Hepatocyte (in vitro differentiated cells): ENCODE measurements around the gene TNRC6A. TPM values are rescaled to one million over a fixed set of nuclear protein-coding genes. Genes with fewer than 3 reads are reported as not detected.

Experiments used
- DNase-seq: peaks from one replicate; pipeline ENCODE4 v3.0.0-alpha.2; 2016; ENCODE audit warnings: low spot score
- H2AFZ ChIP-seq: fragments of 200-600 bp; sonication (generic); 2 replicates; pipeline ENCODE4 v1.6.0; 2016; ENCODE audit warnings: antibody characterized with exemption, mild to moderate bottlenecking
- H3K27ac ChIP-seq: fragments of 200-600 bp; sonication (generic); 2 replicates; pipeline ENCODE4 v1.5.1; 2016; ENCODE audit warnings: mild to moderate bottlenecking
- H3K27me3 ChIP-seq: fragments of 200-600 bp; sonication (generic); 2 replicates; pipeline ENCODE4 v1.6.1; 2016
- H3K36me3 ChIP-seq: fragments of 200-600 bp; sonication (generic); replicated peaks from 2 replicates; pipeline ENCODE4 v1.5.1; 2016; ENCODE audit warnings: low read depth; ENCODE audit not compliant: insufficient read depth
- H3K4me1 ChIP-seq: fragments of 200-600 bp; sonication (generic); 2 replicates; pipeline ENCODE4 v1.5.1; 2016; ENCODE audit warnings: mild to moderate bottlenecking, moderate library complexity; ENCODE audit not compliant: insufficient read depth
- H3K4me2 ChIP-seq: fragments of 200-600 bp; sonication (generic); 2 replicates; pipeline ENCODE4 v1.6.0; 2016
- H3K4me3 ChIP-seq: fragments of 200-600 bp; sonication (generic); 2 replicates; pipeline ENCODE4 v1.5.1; 2016; ENCODE audit warnings: mild to moderate bottlenecking
- H3K79me2 ChIP-seq: fragments of 200-600 bp; sonication (generic); 2 replicates; pipeline ENCODE4 v1.6.0; 2017; ENCODE audit warnings: mild to moderate bottlenecking
- H3K9me2 ChIP-seq: fragments of 200-600 bp; sonication (generic); replicated peaks from 2 replicates; pipeline ENCODE4 v1.6.0; 2017; ENCODE audit warnings: mild to moderate bottlenecking; ENCODE audit not compliant: insufficient read depth
- H3K9me3 ChIP-seq: fragments of 200-600 bp; sonication (generic); 2 replicates; pipeline ENCODE4 v1.5.1; 2016; ENCODE audit warnings: low read depth, mild to moderate bottlenecking
- H4K20me1 ChIP-seq: fragments of 200-600 bp; sonication (generic); 2 replicates; pipeline ENCODE4 v1.6.0; 2016; ENCODE audit warnings: mild to moderate bottlenecking; ENCODE audit not compliant: insufficient read depth, poor library complexity, severe bottlenecking
- EZH2 ChIP-seq: fragments of 200-600 bp; sonication (generic); IDR thresholded peaks from 2 replicates; pipeline ENCODE4 v1.6.1; 2016; ENCODE audit warnings: antibody characterized with exemption, mild to moderate bottlenecking, borderline replicate concordance
- EZH2phosphoT487 ChIP-seq: fragments of 200-600 bp; sonication (generic); IDR thresholded peaks from one replicate; pipeline ENCODE4 v1.6.1; 2018; ENCODE audit warnings: antibody characterized with exemption, mild to moderate bottlenecking, low read depth, moderate library complexity; ENCODE audit not compliant: unreplicated experiment, severe bottlenecking
- WGBS: methylation state at CpG from one replicate; pipeline ENCODE4 v1.1.6; 2016; ENCODE audit warnings: low lambda C conversion rate; ENCODE audit errors: missing lambda C conversion rate; 5-methylcytosine and 5-hydroxymethylcytosine counted together
- polyA plus RNA-seq: library from polyadenylated mRNA; unstranded; fragments of >200 nt; fragmentation: Nextera tagmentation; extraction: Ambion mirVana; gene quantifications from 2 replicates; pipeline ENCODE4 v1.2.1, GENCODE V29; 2016
- total RNA-seq: library from RNA; depleted of rRNA; stranded (reverse); fragments of >200 nt; gene quantifications from 2 replicates; pipeline ENCODE4 v1.2.3, GENCODE V29; 2014
- TF ChIP-seq, protein P1 (sequence below): fragments of 200-600 bp; sonication (generic); IDR thresholded peaks from 2 replicates; pipeline ENCODE4 v1.5.1; 2016; ENCODE audit warnings: antibody characterized with exemption, mild to moderate bottlenecking; ENCODE audit not compliant: poor library complexity

TNRC6A gene
- total and polyA plus RNA-seq, 2 experiments from 2014 or later: 17.1 to 52.8 TPM

DNA sequence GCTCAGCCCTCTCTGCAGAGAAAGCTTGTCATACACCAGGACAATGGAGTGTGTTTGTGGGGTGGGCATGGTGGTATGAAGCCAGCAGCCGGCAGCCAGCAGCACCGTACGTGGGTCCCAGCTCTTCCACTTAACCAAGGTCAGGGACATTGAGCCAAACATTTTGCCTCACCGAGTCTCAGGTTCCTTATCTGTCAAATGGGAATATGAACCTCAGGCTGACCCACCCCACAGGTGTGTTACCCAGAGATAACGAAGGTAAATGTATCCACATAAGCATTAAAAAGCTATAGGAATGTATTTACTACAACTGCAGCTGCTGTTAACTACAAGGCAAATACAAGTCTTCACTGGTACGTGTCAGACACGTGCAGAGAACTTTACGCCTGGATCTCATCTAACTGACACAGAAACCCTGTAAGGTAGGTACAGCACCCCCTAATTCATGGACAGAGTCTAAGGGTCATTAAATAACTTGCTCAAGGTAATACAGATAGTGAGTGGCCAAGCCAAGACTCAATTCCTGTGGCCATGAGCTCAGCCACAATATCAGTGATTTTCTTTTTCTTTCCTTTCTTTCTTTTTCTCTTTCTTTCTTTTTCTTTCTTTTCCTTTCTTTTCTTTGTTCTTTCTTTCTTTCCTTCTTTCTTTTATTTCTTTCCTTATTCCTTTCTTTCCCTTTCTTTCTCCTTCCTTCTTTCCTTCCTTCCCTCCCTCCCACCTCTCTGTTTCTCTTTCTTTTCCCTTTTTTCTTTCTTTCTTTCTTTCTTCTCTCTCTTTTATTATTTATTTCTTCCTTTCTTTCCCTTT lies 117.3 kb downstream of the TNRC6A start:
- H3K36me3 ChIP-seq: no peaks in the 10 kb centered on the region
- peak overlapping the region; percentile 56 for H3K27ac ChIP-seq
- H4K20me1 ChIP-seq: no peaks in the 10 kb centered on the region
- no peaks in the 10 kb centered on the region for H3K79me2 ChIP-seq
- no peaks in the 10 kb centered on the region for H3K9me3 ChIP-seq
- H3K9me2 ChIP-seq: no peaks in the 10 kb centered on the region
- no peak overlapping the region for H2AFZ ChIP-seq
- H3K4me3 ChIP-seq: no peak overlapping the region
- 54% methylated on average over 8 of the region's 8 CpGs for WGBS
- TF ChIP-seq EZH2 (no peak), EZH2phosphoT487 (no peak)
- TF ChIP-seq, protein P1, sequence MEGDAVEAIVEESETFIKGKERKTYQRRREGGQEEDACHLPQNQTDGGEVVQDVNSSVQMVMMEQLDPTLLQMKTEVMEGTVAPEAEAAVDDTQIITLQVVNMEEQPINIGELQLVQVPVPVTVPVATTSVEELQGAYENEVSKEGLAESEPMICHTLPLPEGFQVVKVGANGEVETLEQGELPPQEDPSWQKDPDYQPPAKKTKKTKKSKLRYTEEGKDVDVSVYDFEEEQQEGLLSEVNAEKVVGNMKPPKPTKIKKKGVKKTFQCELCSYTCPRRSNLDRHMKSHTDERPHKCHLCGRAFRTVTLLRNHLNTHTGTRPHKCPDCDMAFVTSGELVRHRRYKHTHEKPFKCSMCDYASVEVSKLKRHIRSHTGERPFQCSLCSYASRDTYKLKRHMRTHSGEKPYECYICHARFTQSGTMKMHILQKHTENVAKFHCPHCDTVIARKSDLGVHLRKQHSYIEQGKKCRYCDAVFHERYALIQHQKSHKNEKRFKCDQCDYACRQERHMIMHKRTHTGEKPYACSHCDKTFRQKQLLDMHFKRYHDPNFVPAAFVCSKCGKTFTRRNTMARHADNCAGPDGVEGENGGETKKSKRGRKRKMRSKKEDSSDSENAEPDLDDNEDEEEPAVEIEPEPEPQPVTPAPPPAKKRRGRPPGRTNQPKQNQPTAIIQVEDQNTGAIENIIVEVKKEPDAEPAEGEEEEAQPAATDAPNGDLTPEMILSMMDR: no peak
- H3K4me1 ChIP-seq: peaks cover 3% of the 10 kb centered on the region
- H3K27me3 ChIP-seq: no peaks in the 10 kb centered on the region
- peak; percentile 33 for DNase-seq
- H3K4me2 ChIP-seq: peak overlapping the region; percentile 36

DNA sequence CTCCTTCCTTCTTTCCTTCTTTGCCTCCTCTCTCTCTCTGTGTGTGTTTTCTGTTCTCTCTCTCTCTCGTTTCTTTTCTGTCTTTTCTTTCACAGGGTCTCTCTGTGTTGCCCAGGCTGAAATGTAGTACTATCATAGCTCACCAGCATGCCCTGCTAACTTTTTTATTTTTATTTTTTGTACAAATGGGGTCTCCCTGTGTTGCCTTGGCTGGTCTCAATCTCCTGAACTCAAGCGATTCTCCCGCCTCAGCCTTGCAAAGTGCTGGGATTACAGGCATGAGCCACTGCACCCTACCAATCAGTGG lies 117.9 kb downstream of the TNRC6A start:
- Histone ChIP-seq H3K27ac (peak overlapping the region; percentile 50), H3K4me2 (peak overlapping the region; percentile 36), H3K9me3 (no peaks in the 10 kb centered on the region), H2AFZ (no peak overlapping the region), H3K9me2 (no peaks in the 10 kb centered on the region), H3K4me1 (peaks cover 3% of the 10 kb centered on the region), H4K20me1 (no peaks in the 10 kb centered on the region), H3K27me3 (no peaks in the 10 kb centered on the region), H3K4me3 (no peak overlapping the region), H3K36me3 (no peaks in the 10 kb centered on the region), H3K79me2 (no peaks in the 10 kb centered on the region)
- TF ChIP-seq EZH2phosphoT487: no peak
- TF ChIP-seq, protein P1: no peak
- no peak for TF ChIP-seq EZH2
- no peak for DNase-seq
- 85% methylated on average over 3 of the region's 3 CpGs for WGBS

DNA sequence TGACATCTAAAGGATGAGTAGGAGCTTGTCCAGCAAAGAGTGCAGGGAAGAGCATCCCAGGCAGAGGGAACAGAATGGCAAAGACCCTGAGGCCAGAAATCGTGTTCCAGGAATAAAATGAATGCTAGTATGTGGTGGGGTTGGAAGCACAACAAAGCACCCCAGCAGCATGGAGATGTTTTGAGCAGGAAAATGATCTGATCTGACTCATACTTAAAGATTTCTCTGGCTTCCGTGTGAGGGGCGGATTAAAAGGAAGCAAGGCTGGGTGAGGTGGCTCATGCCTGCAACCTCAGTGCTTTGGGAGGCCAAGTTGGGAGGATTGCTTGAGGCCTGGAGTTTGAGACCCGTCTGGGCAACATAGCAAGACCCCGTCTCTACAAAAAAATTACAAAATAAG lies 118.6 kb downstream of the TNRC6A start:
- no peak overlapping the region for H3K4me3 ChIP-seq

DNA sequence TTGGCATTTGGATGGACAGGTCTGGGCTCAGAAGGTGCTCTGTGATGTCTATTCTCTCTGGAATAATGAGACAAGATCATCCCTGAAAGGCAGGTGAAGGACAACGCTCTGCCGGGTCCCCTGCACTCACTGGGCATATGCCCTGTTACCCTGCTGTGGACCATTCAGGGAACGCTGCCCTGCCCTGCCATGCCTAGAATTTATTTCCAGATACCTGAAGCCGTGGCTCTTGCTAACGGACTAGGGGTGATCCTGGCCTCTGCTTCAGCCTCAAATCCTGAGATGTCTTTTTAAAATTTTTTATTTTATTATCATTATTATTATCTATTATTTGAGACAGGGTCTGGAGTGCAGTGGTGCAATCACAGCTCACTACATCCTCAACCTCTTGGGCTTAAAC lies 120.2 kb downstream of the TNRC6A start:
- no peaks in the 10 kb centered on the region for H3K36me3 ChIP-seq
- no peak overlapping the region for H3K4me2 ChIP-seq
- no peak for TF ChIP-seq EZH2
- TF ChIP-seq, protein P1: no peak
- no peak for TF ChIP-seq EZH2phosphoT487
- no peak overlapping the region for H3K4me3 ChIP-seq
- H3K9me3 ChIP-seq: no peaks in the 10 kb centered on the region
- no peaks in the 10 kb centered on the region for H3K27me3 ChIP-seq
- peaks cover 6% of the 10 kb centered on the region for H3K4me1 ChIP-seq
- H3K27ac ChIP-seq: no peak overlapping the region
- H2AFZ ChIP-seq: no peak overlapping the region
- WGBS: 96% methylated on average over 5 of the region's 5 CpGs
- H3K9me2 ChIP-seq: no peaks in the 10 kb centered on the region
- DNase-seq: no peak
- no peaks in the 10 kb centered on the region for H3K79me2 ChIP-seq
- no peaks in the 10 kb centered on the region for H4K20me1 ChIP-seq

More for the DNA sequence above, 118.6 kb downstream of the TNRC6A start:
- no peaks in the 10 kb centered on the region for H3K9me2 ChIP-seq
- no peak for DNase-seq
- H3K27me3 ChIP-seq: no peaks in the 10 kb centered on the region
- H3K79me2 ChIP-seq: no peaks in the 10 kb centered on the region
- no peak overlapping the region for H2AFZ ChIP-seq
- H3K4me1 ChIP-seq: peaks cover 3% of the 10 kb centered on the region
- H3K9me3 ChIP-seq: no peaks in the 10 kb centered on the region
- no peak overlapping the region for H3K4me2 ChIP-seq
- no peaks in the 10 kb centered on the region for H4K20me1 ChIP-seq
- no peak overlapping the region for H3K27ac ChIP-seq
- no peaks in the 10 kb centered on the region for H3K36me3 ChIP-seq
- 75% methylated on average over 5 of the region's 5 CpGs for WGBS
- TF ChIP-seq EZH2: no peak
